Right forelimb (tissue), 1 donor: ENCODE measurements around the gene STK11IP.

Experiments used
- DNase-seq: peaks from one replicate; pipeline ENCODE4 v3.0.0-alpha.2; 2018

The STK11IP gene

GRCh38 chr2:219661197-219661954, 63.7 kb downstream of the STK11IP start:
- DNase-seq = peak; percentile 12

GRCh38 chr2:219661955-219662395, 64.3 kb downstream of the STK11IP start:
- DNase-seq = no peak

- peak; percentile 35 for DNase-seq
Observed at GRCh38 chr2:219662566-219662965, 64.9 kb downstream of the STK11IP start.

- no peak for DNase-seq
Observed at GRCh38 chr2:219663116-219663762, 65.6 kb downstream of the STK11IP start.

- DNase-seq = no peak
Observed at GRCh38 chr2:219664041-219664440, 66.4 kb downstream of the STK11IP start.

GRCh38 chr2:219664944-219665343, 67.3 kb downstream of the STK11IP start:
- DNase-seq = peak; percentile 65

- no peak for DNase-seq
Observed at GRCh38 chr2:219665926-219666325, 68.3 kb downstream of the STK11IP start.
